Cardiac septum (tissue), 1 donor: ENCODE data around the gene OSM. TPM values are rescaled to one million over a fixed set of nuclear protein-coding genes. Genes with fewer than 3 reads are reported as not detected.

Experiments
- DNase-seq: peaks from one replicate; pipeline ENCODE4 v3.0.0-alpha.2; 2020; ENCODE audit warnings: low spot score
- intact Hi-C: fragments of 100-400 bp; cut with DNase I; formaldehyde crosslinking; loops from one replicate; pipeline ENCODE4 v1.14.0; 2022
- total RNA-seq: library from RNA; stranded (reverse); fragmentation: NEBNext Ultra II Directional; extraction: Animal tissue kit (Norgen Biotek cat#: 25700); gene quantifications from one replicate; pipeline ENCODE4 v1.2.1, GENCODE V29; 2021
- donor health status: DM: no; HTN: no; CAD: no.

The OSM gene
- total RNA-seq, 1 donor from 2014 or later, result 0.32 TPM

- intact Hi-C loops, result loop anchor here (5.0 kb wide), 1 partner anchor 42 kb away; no protein-coding TSS in a partner anchor
- no peak for DNase-seq
Observed at GRCh38 chr22:30249049-30250038, 17.3 kb downstream of the OSM start.

- intact Hi-C loops, result no loop called here
- DNase-seq, result no peak
Observed at GRCh38 chr22:30248484-30248883, 18.2 kb downstream of the OSM start.

GRCh38 chr22:30247974-30248373 is 18.7 kb downstream of the OSM start:
- no peak for DNase-seq
- intact Hi-C loops, result no loop called here

- DNase-seq, result no peak
Observed at GRCh38 chr22:30247561-30247960, 19.1 kb downstream of the OSM start.

GRCh38 chr22:30246814-30247376 is 19.8 kb downstream of the OSM start:
- DNase-seq, result no peak
- intact Hi-C loops, result no loop called here

More at GRCh38 chr22:30247561-30247960, 19.1 kb downstream of the OSM start:
- intact Hi-C loops, result no loop called here

GRCh38 chr22:30245985-30246813 is 20.5 kb downstream of the OSM start, which contains the start of gene LIF:
Gene LIF, minus strand, starts transcription at chr22:30246759. Its CDS starts 64 bp downstream, at chr22:30246695.
- intact Hi-C loops, result no loop called here
- DNase-seq, result no peak

- DNase-seq, result no peak
- intact Hi-C loops, result no loop called here
Observed at GRCh38 chr22:30245181-30245984, 21.3 kb downstream of the OSM start.

- no peak for DNase-seq
- intact Hi-C loops, result no loop called here
Observed at GRCh38 chr22:30244641-30245040, 22.0 kb downstream of the OSM start.

GRCh38 chr22:30244066-30244465 is 22.6 kb downstream of the OSM start:
- DNase-seq, result no peak
- intact Hi-C loops, result no loop called here

- no peak for DNase-seq
- intact Hi-C loops, result no loop called here
Observed at GRCh38 chr22:30243661-30244060, 23.0 kb downstream of the OSM start.

GRCh38 chr22:30241576-30242371 is 24.9 kb downstream of the OSM start:
- DNase-seq, result no peak

GRCh38 chr22:30240541-30241417 is 25.9 kb downstream of the OSM start:
- DNase-seq, result no peak
- intact Hi-C loops, result no loop called here

More at GRCh38 chr22:30241576-30242371, 24.9 kb downstream of the OSM start:
- intact Hi-C loops, result no loop called here

- intact Hi-C loops, result no loop called here
- DNase-seq, result no peak
Observed at GRCh38 chr22:30239488-30240405, 26.9 kb downstream of the OSM start.

- intact Hi-C loops, result no loop called here
- no peak for DNase-seq
Observed at GRCh38 chr22:30238661-30239487, 27.8 kb downstream of the OSM start.

GRCh38 chr22:30238136-30238535 is 28.5 kb downstream of the OSM start:
- intact Hi-C loops, result no loop called here
- DNase-seq, result no peak
